H1 (cell line): ENCODE results near the gene SPTSSB. TPM values are rescaled to one million over a fixed set of nuclear protein-coding genes. Genes with fewer than 3 reads are reported as not detected.

ENCODE experiments used
- CTCF ChIA-PET: fragments of 300-600 bp; sonication (Branson Sonifier 250); formaldehyde crosslinking; loops from one replicate; lab custom pipeline; 2021; ENCODE audit not compliant: partially characterized antibody; lab: Charles Lee
- POLR2A ChIA-PET: fragments of 300-600 bp; sonication (Branson Sonifier 250); formaldehyde crosslinking; loops from one replicate; lab custom pipeline; 2021; ENCODE audit warnings: inconsistent platforms; ENCODE audit not compliant: partially characterized antibody; lab: Charles Lee
- DNase-seq, 2 experiments: peaks; one replicate each; pipeline versions ENCODE4 v3.0.0 to v3.0.0-alpha.2; 2010 to 2022; ENCODE audit warnings: low spot score in 2 of 2, low read depth in 1 of 2, mixed read lengths in 1 of 2
- FAIRE-seq: peaks from 2 replicates; lab custom pipeline; 2011; peaks lifted over from hg19 to GRCh38; lab: Jason Lieb, UNC
- H2AFZ ChIP-seq: 2 replicates; pipeline ENCODE4 v1.8.1; 2012; ENCODE audit warnings: low read length, inconsistent platforms
- H2AK5ac ChIP-seq: 2 replicates; pipeline ENCODE4 v1.6.1; 2013; ENCODE audit warnings: low read depth, low read length
- H2BK120ac ChIP-seq: replicated peaks from 2 replicates; pipeline ENCODE3; 2013; ENCODE audit warnings: low read depth, low read length, inconsistent platforms
- H2BK12ac ChIP-seq: 2 replicates; pipeline ENCODE4 v1.6.1; 2013; ENCODE audit warnings: low read depth, low read length
- H2BK15ac ChIP-seq: 2 replicates; pipeline ENCODE4 v1.6.1; 2013; ENCODE audit warnings: low read length
- H2BK20ac ChIP-seq: 2 replicates; pipeline ENCODE4 v1.6.1; 2013; ENCODE audit warnings: low read length
- H2BK5ac ChIP-seq: 2 replicates; pipeline ENCODE4 v1.6.1; 2013; ENCODE audit warnings: low read depth, low read length
- H3K14ac ChIP-seq: 2 replicates; pipeline ENCODE4 v1.6.1; 2013; ENCODE audit warnings: inconsistent platforms; ENCODE audit not compliant: insufficient read length
- H3K18ac ChIP-seq: 2 replicates; pipeline ENCODE4 v1.6.1; 2013; ENCODE audit warnings: low read length; ENCODE audit errors: extremely low read depth
- H3K23ac ChIP-seq: 2 replicates; pipeline ENCODE4 v1.6.1; 2013; ENCODE audit warnings: inconsistent platforms; ENCODE audit not compliant: insufficient read length
- H3K23me2 ChIP-seq: 2 replicates; pipeline ENCODE4 v1.6.1; 2013; ENCODE audit warnings: low read depth, low read length
- H3K27ac ChIP-seq: 2 replicates; pipeline ENCODE4 v1.6.1; 2011; ENCODE audit warnings: low read depth, low read length, inconsistent platforms
- H3K27me3 ChIP-seq, 4 experiments: replicated peaks in 1 of 4; 1 replicate in 1 of 4; 2 replicates in 3 of 4; pipeline versions ENCODE4 v1.6.1 to v1.8.1; 2011 to 2013; ENCODE audit warnings: low read length in 3 of 4, mild to moderate bottlenecking in 3 of 4, inconsistent platforms in 2 of 4, mixed read lengths in 2 of 4, moderate library complexity in 1 of 4; ENCODE audit not compliant: control insufficient read depth in 3 of 4, insufficient read depth in 3 of 4; ENCODE audit errors: extremely low read depth in 1 of 4
- H3K36me3 ChIP-seq, 4 experiments: 2 replicates each; pipeline versions ENCODE4 v1.6.1 to v1.8.1; 2011 to 2013; ENCODE audit warnings: mild to moderate bottlenecking in 4 of 4, low read length in 3 of 4, moderate library complexity in 2 of 4, control low read depth in 1 of 4, inconsistent platforms in 1 of 4; ENCODE audit not compliant: insufficient read depth in 4 of 4, control insufficient read depth in 2 of 4
- H3K4ac ChIP-seq: replicated peaks from 2 replicates; pipeline ENCODE3; 2013; ENCODE audit warnings: low read length, low read depth, mixed read lengths, inconsistent platforms; ENCODE audit not compliant: insufficient read length
- H3K4me1 ChIP-seq, 4 experiments: replicated peaks in 1 of 4; 1 replicate in 1 of 4; 2 replicates in 3 of 4; pipeline versions ENCODE4 v1.6.1 to v1.8.1; 2011 to 2013; ENCODE audit warnings: low read length in 3 of 4, inconsistent platforms in 2 of 4, mixed read lengths in 1 of 4; ENCODE audit not compliant: insufficient read depth in 4 of 4, control insufficient read depth in 3 of 4
- H3K4me2 ChIP-seq, 2 experiments: 2 replicates each; pipeline versions ENCODE4 v1.6.1 to v1.8.1; 2011 to 2013; ENCODE audit warnings: low read depth in 2 of 2, low read length in 2 of 2, control low read depth in 1 of 2, inconsistent platforms in 1 of 2, mild to moderate bottlenecking in 1 of 2; ENCODE audit not compliant: insufficient read depth in 1 of 2
- H3K4me3 ChIP-seq, 4 experiments: fragments of 200-600, 300-600 bp in 1 of 4; sonication (generic), shearing (Covaris generic), sonication (Bioruptor Twin) in 1 of 4; 2 replicates each; pipeline versions ENCODE4 v1.5.1 to v1.8.1; 2011 to 2016; ENCODE audit warnings: low read length in 4 of 4, low read depth in 3 of 4, control low read depth in 2 of 4, inconsistent platforms in 2 of 4, mild to moderate bottlenecking in 2 of 4, mixed read lengths in 1 of 4, moderate library complexity in 1 of 4; ENCODE audit not compliant: insufficient read depth in 2 of 4; ENCODE audit errors: extremely low read depth in 1 of 4
- H3K56ac ChIP-seq: replicated peaks from 2 replicates; pipeline ENCODE3; 2013; ENCODE audit warnings: low read depth, mild to moderate bottlenecking, mixed read lengths, low read length, inconsistent platforms; ENCODE audit not compliant: insufficient read length
- H3K79me1 ChIP-seq: 2 replicates; pipeline ENCODE4 v1.6.1; 2013; ENCODE audit warnings: low read depth, low read length, control low read depth
- H3K79me2 ChIP-seq, 2 experiments: 2 replicates each; pipeline versions ENCODE4 v1.6.1 to v1.8.1; 2012 to 2013; ENCODE audit warnings: low read length in 2 of 2, mild to moderate bottlenecking in 2 of 2, inconsistent platforms in 1 of 2; ENCODE audit not compliant: insufficient read depth in 2 of 2, control insufficient read depth in 1 of 2
- H3K9ac ChIP-seq, 4 experiments: replicated peaks in 1 of 4; 1 replicate in 1 of 4; 2 replicates in 3 of 4; pipeline versions ENCODE4 v1.6.1 to v1.8.1; 2011 to 2013; ENCODE audit warnings: low read depth in 3 of 4, low read length in 3 of 4, control low read depth in 2 of 4, mild to moderate bottlenecking in 2 of 4, moderate library complexity in 2 of 4, inconsistent platforms in 1 of 4; ENCODE audit errors: extremely low read depth in 1 of 4
- H3K9me3 ChIP-seq, 2 experiments: 2 replicates each; pipeline versions ENCODE4 v1.6.1 to v1.8.1; 2012 to 2013; ENCODE audit warnings: mild to moderate bottlenecking in 2 of 2, moderate library complexity in 2 of 2, control low read depth in 1 of 2, inconsistent platforms in 1 of 2, low read depth in 1 of 2, low read length in 1 of 2, mixed read lengths in 1 of 2; ENCODE audit not compliant: insufficient read depth in 2 of 2
- H4K20me1 ChIP-seq, 2 experiments: replicated peaks in 1 of 2; 2 replicates each; pipeline versions ENCODE3 to v1.8.1; 2011 to 2013; ENCODE audit warnings: inconsistent platforms in 2 of 2, low read length in 2 of 2, mild to moderate bottlenecking in 1 of 2; ENCODE audit not compliant: insufficient read depth in 2 of 2, control insufficient read depth in 1 of 2
- H4K5ac ChIP-seq: 2 replicates; pipeline ENCODE4 v1.6.1; 2013; ENCODE audit warnings: low read length, low read depth, mixed read lengths, inconsistent platforms; ENCODE audit not compliant: insufficient read length
- H4K8ac ChIP-seq: 2 replicates; pipeline ENCODE4 v1.8.0; 2013; ENCODE audit warnings: mild to moderate bottlenecking, moderate library complexity, low read length, inconsistent platforms; ENCODE audit not compliant: insufficient read depth; ENCODE audit errors: extremely low read depth
- H4K91ac ChIP-seq: replicated peaks from 2 replicates; pipeline ENCODE3; 2013; ENCODE audit warnings: low read length, mixed read lengths, inconsistent platforms; ENCODE audit not compliant: insufficient read length
- ASH2L ChIP-seq: fragments of 200-600, 300-600 bp; sonication (generic); IDR thresholded peaks from one replicate; pipeline ENCODE4 v1.7.1; 2017; ENCODE audit warnings: low read length
- BRCA1 ChIP-seq: IDR thresholded peaks from 2 replicates; pipeline ENCODE4 v1.6.1; 2012; ENCODE audit warnings: low read depth, low read length, improper control_type of control experiment
- EGR1 ChIP-seq: IDR thresholded peaks from 2 replicates; pipeline ENCODE4 v1.6.1; 2011; ENCODE audit warnings: low read depth, low read length, borderline replicate concordance
- EP300 ChIP-seq, 2 experiments: IDR thresholded peaks; 1 replicate in 1 of 2; 2 replicates in 1 of 2; pipeline ENCODE4 v1.6.1; 2011 to 2012; ENCODE audit warnings: low read depth in 2 of 2, low read length in 2 of 2, mild to moderate bottlenecking in 2 of 2, borderline replicate concordance in 1 of 2, inconsistent platforms in 1 of 2, moderate library complexity in 1 of 2
- GTF2F1 ChIP-seq: IDR thresholded peaks from 2 replicates; pipeline ENCODE4 v1.6.1; 2012; ENCODE audit warnings: low read depth, low read length, improper control_type of control experiment, borderline replicate concordance
- POLR2AphosphoS5 ChIP-seq: IDR thresholded peaks from 2 replicates; pipeline ENCODE4 v1.6.1; 2011; ENCODE audit warnings: low read depth, low read length
- RNF2 ChIP-seq: fragments of 200-900, 300-1000 bp; sonication (generic); IDR thresholded peaks from 2 replicates; pipeline ENCODE4 v1.7.1; 2016; ENCODE audit warnings: borderline replicate concordance, low read depth, mild to moderate bottlenecking, antibody characterized with exemption, low read length; ENCODE audit not compliant: poor library complexity, severe bottlenecking; ENCODE audit errors: missing control alignments
- SIRT6 ChIP-seq: IDR thresholded peaks from one replicate; pipeline ENCODE4 v1.7.1; 2012; ENCODE audit warnings: low read length, inconsistent platforms
- polyA plus RNA-seq, 7 experiments: library from polyadenylated mRNA; depleted of rRNA in 3 of 7; stranded (reverse) in 5 of 7; unstranded in 2 of 7; fragments of >200 nt in 5 of 7; fragments of 200-250 nt in 2 of 7; gene quantifications; 1 replicate in 5 of 7; 2 replicates in 1 of 7; 4 replicates in 1 of 7; pipeline versions ENCODE4 v1.2.1 to v1.2.3, GENCODE V29; 2011 to 2013; ENCODE audit warnings: missing spikeins in 2 of 7, mixed read lengths in 2 of 7
- total RNA-seq: library from RNA; stranded (reverse); fragmentation: NEBNext Ultra II Directional; extraction: Animal tissue kit (Norgen Biotek cat#: 25700); gene quantifications from 2 replicates; pipeline ENCODE4 v1.2.1, GENCODE V29; 2021

SPTSSB gene
- total and polyA plus RNA-seq, 2 of the 8 experiments (the other 6 are each of a cell fraction or from before 2014, with no cell fraction given) = 33.4 to 52.5 TPM

DNA sequence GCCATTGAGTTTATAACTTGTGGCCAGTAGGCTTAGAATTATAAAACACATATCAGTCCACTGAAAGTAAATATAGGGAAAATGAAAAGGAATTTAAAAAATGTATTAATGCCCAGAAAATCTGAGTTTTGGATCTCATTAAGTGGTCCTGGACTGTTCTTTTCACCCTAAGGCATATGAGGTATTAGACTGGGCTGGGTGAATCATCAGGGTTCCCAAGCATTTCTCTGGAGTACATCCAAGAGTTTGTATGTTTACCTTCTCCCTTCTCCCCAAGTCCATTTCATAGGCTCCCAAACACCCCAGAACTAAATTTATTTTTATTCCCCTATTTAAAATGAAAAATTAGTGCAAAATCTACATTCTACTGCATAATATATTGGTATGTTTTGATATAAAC, 31.9 kb upstream of the SPTSSB start:
- no peak for FAIRE-seq
- Histone ChIP-seq H3K56ac (no peak overlapping the region), H2BK20ac (no peak overlapping the region), H2BK15ac (no peak overlapping the region), H2AFZ (no peak overlapping the region), H3K79me2 (no peaks in the 10 kb centered on the region), H3K4me2 (no peak overlapping the region), H2AK5ac (no peak overlapping the region), H3K27ac (no peak overlapping the region), H3K4me3 (no peak overlapping the region), H3K4me1 (no peaks in the 10 kb centered on the region), H3K27me3 (no peaks in the 10 kb centered on the region), H3K18ac (no peak overlapping the region), H3K9me3 (no peaks in the 10 kb centered on the region), H4K91ac (no peak overlapping the region), H3K9ac (no peak overlapping the region), H2BK5ac (no peak overlapping the region), H4K20me1 (no peaks in the 10 kb centered on the region)
- CTCF ChIA-PET = interaction anchor here (0.6 to 4.3 kb wide), 4 partner anchors 10 to 128 kb away, joined by 3 to 25 read pairs (median 4); no protein-coding TSS in a partner anchor
- POLR2A ChIA-PET = no interaction called here
- no peak for TF ChIP-seq ASH2L
- no peak for TF ChIP-seq POLR2AphosphoS5
- no peak for TF ChIP-seq GTF2F1
- no peak for TF ChIP-seq EP300 (IDR thresholded peaks at IDR 0.05; ENCODE audit: borderline replicate concordance in 1 of 2, low read depth in 2 of 2, low read length in 2 of 2)
- TF ChIP-seq RNF2 = no peak
- TF ChIP-seq SIRT6 = no peak
- no peak for TF ChIP-seq BRCA1
- no peak for TF ChIP-seq EGR1
- TF ChIP-seq, all 59 proteins: peak for 0
- H3K36me3 ChIP-seq = no peaks in the 10 kb centered on the region
- no peak overlapping the region for H3K23ac ChIP-seq
- no peaks in the 10 kb centered on the region for H3K23me2 ChIP-seq
- H4K8ac ChIP-seq = no peak overlapping the region
- no peak for DNase-seq
- H3K4ac ChIP-seq = no peak overlapping the region
- no peak overlapping the region for H2BK120ac ChIP-seq
- H3K79me1 ChIP-seq = no peaks in the 10 kb centered on the region
- no peak overlapping the region for H3K14ac ChIP-seq
- no peak overlapping the region for H2BK12ac ChIP-seq
- H4K5ac ChIP-seq = no peak overlapping the region
